ENCODE data around the gene NMS.
A peak's percentile ranks its signal among the peaks of the same experiment; 100 is the strongest.

DNA sequence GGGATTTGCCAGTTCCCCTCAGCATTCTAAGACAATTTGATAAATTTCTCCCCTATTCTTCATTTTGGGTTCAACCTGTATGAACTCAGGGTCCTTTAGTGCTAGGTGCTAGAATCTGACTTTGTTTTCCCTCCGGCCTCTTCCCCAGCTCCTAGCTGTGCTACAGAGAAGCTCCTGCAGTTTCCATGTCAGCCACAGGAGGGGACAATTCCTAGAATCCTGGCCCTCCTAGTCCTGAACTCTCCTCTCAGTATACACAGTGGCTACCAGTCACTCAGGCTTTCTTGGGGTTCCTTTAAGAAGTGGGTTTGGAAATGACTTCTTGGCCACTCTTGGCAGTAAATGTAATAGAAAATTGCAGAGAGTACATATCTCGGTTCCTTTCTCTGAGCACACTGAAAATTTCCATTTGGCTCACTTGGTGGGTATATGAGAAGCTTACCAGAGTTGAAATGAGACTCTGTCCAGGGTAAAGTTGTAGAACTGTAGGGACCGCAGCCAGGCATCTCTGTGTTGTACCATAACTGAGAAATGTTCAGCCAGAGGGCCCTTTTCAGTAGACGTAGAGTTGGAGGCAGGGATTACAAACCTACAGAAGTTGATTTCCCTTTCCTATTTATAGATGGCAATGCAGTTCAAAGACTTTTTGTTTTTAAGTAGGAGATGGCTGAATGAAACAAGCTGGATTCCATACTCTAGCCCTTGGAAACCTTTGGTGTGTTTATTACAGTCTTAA, 47.8 kb upstream of the NMS start:
- TF ChIP-seq, protein P1, sequence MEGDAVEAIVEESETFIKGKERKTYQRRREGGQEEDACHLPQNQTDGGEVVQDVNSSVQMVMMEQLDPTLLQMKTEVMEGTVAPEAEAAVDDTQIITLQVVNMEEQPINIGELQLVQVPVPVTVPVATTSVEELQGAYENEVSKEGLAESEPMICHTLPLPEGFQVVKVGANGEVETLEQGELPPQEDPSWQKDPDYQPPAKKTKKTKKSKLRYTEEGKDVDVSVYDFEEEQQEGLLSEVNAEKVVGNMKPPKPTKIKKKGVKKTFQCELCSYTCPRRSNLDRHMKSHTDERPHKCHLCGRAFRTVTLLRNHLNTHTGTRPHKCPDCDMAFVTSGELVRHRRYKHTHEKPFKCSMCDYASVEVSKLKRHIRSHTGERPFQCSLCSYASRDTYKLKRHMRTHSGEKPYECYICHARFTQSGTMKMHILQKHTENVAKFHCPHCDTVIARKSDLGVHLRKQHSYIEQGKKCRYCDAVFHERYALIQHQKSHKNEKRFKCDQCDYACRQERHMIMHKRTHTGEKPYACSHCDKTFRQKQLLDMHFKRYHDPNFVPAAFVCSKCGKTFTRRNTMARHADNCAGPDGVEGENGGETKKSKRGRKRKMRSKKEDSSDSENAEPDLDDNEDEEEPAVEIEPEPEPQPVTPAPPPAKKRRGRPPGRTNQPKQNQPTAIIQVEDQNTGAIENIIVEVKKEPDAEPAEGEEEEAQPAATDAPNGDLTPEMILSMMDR (conservative IDR thresholded peaks at IDR 0.05; ENCODE audit: low read depth, low read length), result peak; percentile 67
- TF ChIP-seq EZH2 (IDR thresholded peaks at IDR 0.05; ENCODE audit: low read length, unreplicated experiment), result no peak
- no peak for TF ChIP-seq EZH2phosphoT487 (IDR thresholded peaks at IDR 0.05; ENCODE audit: borderline replicate concordance, low read length)

Measured in PC-3 (cell line).